Endothelial cell of umbilical vein (primary cell): Measurements from ENCODE around the gene GALNT13. TPM values are rescaled to one million over a fixed set of nuclear protein-coding genes. Genes with fewer than 3 reads are reported as not detected.

ENCODE experiments used
- BruUV-seq: library from RNA; stranded (reverse); fragments of 400-500 nt; replicated peaks from 2 replicates; lab custom pipeline; 2021; lab: Mats Ljungman, UMichigan
- CTCF ChIA-PET: fragments of 300-600, 350-600 bp; sonication (Branson Sonifier 250); formaldehyde crosslinking; loops from one replicate; lab custom pipeline; 2021; ENCODE audit warnings: antibody characterized with exemption, inconsistent platforms; lab: Charles Lee
- POLR2A ChIA-PET: fragments of 300-600, 350-600 bp; sonication (Branson Sonifier 250); formaldehyde crosslinking; loops from one replicate; lab custom pipeline; 2021; ENCODE audit warnings: antibody characterized with exemption, inconsistent platforms; lab: Charles Lee
- DNase-seq: peaks from one replicate; pipeline ENCODE4 v3.0.0-alpha.2; 2011; ENCODE audit warnings: low read depth, low spot score
- FAIRE-seq: peaks from 2 replicates; lab custom pipeline; 2011; peaks lifted over from hg19 to GRCh38; lab: Jason Lieb, UNC
- H2AFZ ChIP-seq: 2 replicates; pipeline ENCODE4 v1.6.0; 2012; ENCODE audit warnings: low read depth, low read length, control low read depth, inconsistent platforms
- H3K27ac ChIP-seq: 2 replicates; pipeline ENCODE4 v1.5.1; 2011; ENCODE audit warnings: low read depth, mild to moderate bottlenecking, control low read depth, low read length, moderate library complexity; ENCODE audit not compliant: insufficient read depth
- H3K27me3 ChIP-seq, 2 experiments: 2 replicates each; pipeline versions ENCODE4 v1.6.0 to v1.6.1; 2011; ENCODE audit warnings: low read length in 2 of 2, mixed read lengths in 1 of 2; ENCODE audit not compliant: control insufficient read depth in 2 of 2, insufficient read depth in 2 of 2
- H3K36me3 ChIP-seq, 2 experiments: 2 replicates in 1 of 2; 3 replicates in 1 of 2; pipeline ENCODE4 v1.5.1; 2011; ENCODE audit warnings: low read length in 2 of 2, mild to moderate bottlenecking in 1 of 2, moderate library complexity in 1 of 2; ENCODE audit not compliant: control insufficient read depth in 2 of 2, insufficient read depth in 2 of 2; ENCODE audit errors: extremely low read depth in 1 of 2
- H3K4me1 ChIP-seq: 3 replicates; pipeline ENCODE4 v1.5.1; 2011; ENCODE audit warnings: mild to moderate bottlenecking, low read length; ENCODE audit not compliant: control insufficient read depth, insufficient read depth; ENCODE audit errors: extremely low read depth
- H3K4me2 ChIP-seq: 2 replicates; pipeline ENCODE4 v1.6.1; 2011; ENCODE audit warnings: low read length, control low read depth, mixed read lengths; ENCODE audit not compliant: insufficient read depth
- H3K4me3 ChIP-seq, 3 experiments: fragments of 200-600 bp in 1 of 3; sonication (generic), shearing (Covaris generic) in 1 of 3; replicated peaks in 1 of 3; 2 replicates each; pipeline ENCODE4 v1.5.1; 2011 to 2016; ENCODE audit warnings: control low read depth in 3 of 3, low read length in 3 of 3, mild to moderate bottlenecking in 2 of 3, inconsistent platforms in 1 of 3, low read depth in 1 of 3, moderate library complexity in 1 of 3; ENCODE audit not compliant: insufficient read depth in 1 of 3
- H3K79me2 ChIP-seq: 2 replicates; pipeline ENCODE4 v1.6.0; 2012; ENCODE audit warnings: low read length, inconsistent platforms; ENCODE audit not compliant: control insufficient read depth, insufficient read depth
- H3K9ac ChIP-seq: replicated peaks from 2 replicates; pipeline ENCODE3; 2011; ENCODE audit warnings: low read length, control low read depth; ENCODE audit not compliant: insufficient read depth; ENCODE audit errors: extremely low read depth
- H3K9me1 ChIP-seq: replicated peaks from 3 replicates; pipeline ENCODE4 v1.6.0; 2011; ENCODE audit warnings: mild to moderate bottlenecking, low read length; ENCODE audit not compliant: control insufficient read depth, insufficient read depth; ENCODE audit errors: extremely low read depth
- H3K9me3 ChIP-seq: replicated peaks from 2 replicates; pipeline ENCODE4 v1.5.1; 2012; ENCODE audit warnings: low read length, inconsistent platforms; ENCODE audit not compliant: control insufficient read depth, insufficient read depth
- H4K20me1 ChIP-seq: replicated peaks from 2 replicates; pipeline ENCODE3; 2011; ENCODE audit warnings: mild to moderate bottlenecking, low read length; ENCODE audit not compliant: control insufficient read depth, insufficient read depth; ENCODE audit errors: extremely low read depth
- EZH2 ChIP-seq: IDR thresholded peaks from 2 replicates; pipeline ENCODE4 v1.6.1; 2012; ENCODE audit warnings: borderline replicate concordance, low read depth, mild to moderate bottlenecking, moderate library complexity, low read length, inconsistent platforms; ENCODE audit not compliant: severe bottlenecking
- FOS ChIP-seq: IDR thresholded peaks from 2 replicates; pipeline ENCODE4 v1.6.1; 2011; ENCODE audit warnings: mild to moderate bottlenecking, low read length, moderate library complexity, borderline replicate concordance; ENCODE audit not compliant: insufficient read depth
- GATA2 ChIP-seq: IDR thresholded peaks from 2 replicates; pipeline ENCODE4 v1.7.0; 2011; ENCODE audit warnings: low read depth, mild to moderate bottlenecking, moderate library complexity, mixed read lengths, low read length; ENCODE audit not compliant: insufficient read length, insufficient read depth
- JUN ChIP-seq: IDR thresholded peaks from 2 replicates; pipeline ENCODE4 v1.6.1; 2011; ENCODE audit warnings: borderline replicate concordance, low read depth; ENCODE audit not compliant: insufficient read length, insufficient read depth
- MYC ChIP-seq: IDR thresholded peaks from one replicate; pipeline ENCODE4 v1.6.1; 2011; ENCODE audit warnings: mild to moderate bottlenecking, low read depth, low read length
- dilution Hi-C: fragments of 300-500 bp; cut with MboI; formaldehyde crosslinking; loops from one replicate; pipeline ENCODE4 v1.15.0; 2019; ENCODE audit warnings: low sequenced_read_pairs; ENCODE audit not compliant: extremely low pct_ligation_motif_present
- intact Hi-C: fragments of 100-400 bp; cut with micrococcal nuclease; formaldehyde crosslinking; loops from one replicate; pipeline ENCODE4 v1.10.0; 2022
- polyA plus RNA-seq, 4 experiments: library from polyadenylated mRNA; depleted of rRNA in 3 of 4; stranded (reverse) in 3 of 4; unstranded in 1 of 4; fragments of >200 nt; gene quantifications; 2 replicates each; pipeline versions ENCODE4 v1.2.1 to v1.2.3, GENCODE V29; 2011 to 2012; ENCODE audit warnings: missing spikeins in 1 of 4
- total RNA-seq: library from RNA; stranded (reverse); gene quantifications from 2 replicates; pipeline ENCODE4 v1.2.3, GENCODE V29; 2021
- TF ChIP-seq, protein P1 (sequence below), 2 donors: IDR thresholded peaks; 1 replicate in 1 of 2; 2 replicates in 1 of 2; pipeline ENCODE4 v1.5.1; 2011; ENCODE audit warnings: low read length in 2 of 2, mild to moderate bottlenecking in 2 of 2, moderate library complexity in 2 of 2, control low read depth in 1 of 2, inconsistent platforms in 1 of 2, low read depth in 1 of 2; ENCODE audit not compliant: insufficient read depth in 1 of 2; ENCODE audit errors: extremely low read depth in 1 of 2

The GALNT13 gene
- total and polyA plus RNA-seq, 2 donors (not counting 3 experiments of a cell fraction or from before 2014, with no cell fraction given), result 0.06 TPM; not detected in 1

DNA sequence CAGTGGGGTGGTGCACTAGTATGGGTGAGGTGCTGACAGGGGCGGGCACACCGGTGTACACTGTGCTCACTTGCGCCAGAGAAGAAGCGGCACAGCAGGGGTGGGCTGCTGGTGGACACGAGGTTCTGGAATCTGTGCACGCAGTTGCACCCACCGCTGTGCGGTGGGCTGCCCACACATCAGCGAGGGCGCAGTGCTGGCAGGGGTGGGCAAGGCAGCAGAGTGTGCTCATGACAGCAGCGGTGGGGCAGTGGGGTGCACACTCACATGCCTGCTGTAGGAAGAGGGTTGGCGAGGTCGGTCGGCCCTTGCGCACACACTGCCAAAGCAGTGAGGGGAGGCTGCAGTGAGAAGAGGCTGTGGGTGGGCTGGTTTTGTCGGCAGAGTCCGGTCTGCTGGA, 141.8 kb downstream of the GALNT13 start:
- CTCF ChIA-PET, result no interaction called here
- H2AFZ ChIP-seq, result no peak overlapping the region
- H3K27ac ChIP-seq, result no peak overlapping the region
- FAIRE-seq, result no peak
- DNase-seq, result no peak
- no peaks in the 10 kb centered on the region for H3K9me1 ChIP-seq
- no peak overlapping the region for H3K4me2 ChIP-seq
- no peak overlapping the region for H3K4me3 ChIP-seq
- dilution Hi-C loops, result no loop called here
- H3K9ac ChIP-seq, result no peak overlapping the region
- no peak for TF ChIP-seq JUN
- TF ChIP-seq, protein P1, sequence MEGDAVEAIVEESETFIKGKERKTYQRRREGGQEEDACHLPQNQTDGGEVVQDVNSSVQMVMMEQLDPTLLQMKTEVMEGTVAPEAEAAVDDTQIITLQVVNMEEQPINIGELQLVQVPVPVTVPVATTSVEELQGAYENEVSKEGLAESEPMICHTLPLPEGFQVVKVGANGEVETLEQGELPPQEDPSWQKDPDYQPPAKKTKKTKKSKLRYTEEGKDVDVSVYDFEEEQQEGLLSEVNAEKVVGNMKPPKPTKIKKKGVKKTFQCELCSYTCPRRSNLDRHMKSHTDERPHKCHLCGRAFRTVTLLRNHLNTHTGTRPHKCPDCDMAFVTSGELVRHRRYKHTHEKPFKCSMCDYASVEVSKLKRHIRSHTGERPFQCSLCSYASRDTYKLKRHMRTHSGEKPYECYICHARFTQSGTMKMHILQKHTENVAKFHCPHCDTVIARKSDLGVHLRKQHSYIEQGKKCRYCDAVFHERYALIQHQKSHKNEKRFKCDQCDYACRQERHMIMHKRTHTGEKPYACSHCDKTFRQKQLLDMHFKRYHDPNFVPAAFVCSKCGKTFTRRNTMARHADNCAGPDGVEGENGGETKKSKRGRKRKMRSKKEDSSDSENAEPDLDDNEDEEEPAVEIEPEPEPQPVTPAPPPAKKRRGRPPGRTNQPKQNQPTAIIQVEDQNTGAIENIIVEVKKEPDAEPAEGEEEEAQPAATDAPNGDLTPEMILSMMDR (IDR thresholded peaks at IDR 0.05; ENCODE audit: extremely low read depth in 1 of 2, insufficient read depth in 1 of 2, low read depth in 1 of 2, low read length in 2 of 2), result no peak
- no peak for TF ChIP-seq FOS
- POLR2A ChIA-PET, result no interaction called here
- no peaks in the 10 kb centered on the region for H3K27me3 ChIP-seq
- no peaks in the 10 kb centered on the region for H3K79me2 ChIP-seq
- H3K36me3 ChIP-seq, result no peaks in the 10 kb centered on the region
- H3K4me1 ChIP-seq, result no peaks in the 10 kb centered on the region
- peaks cover 1% of the 10 kb centered on the region for H3K9me3 ChIP-seq
- intact Hi-C loops, result no loop called here
- BruUV-seq, result no TSS peak
- no peaks in the 10 kb centered on the region for H4K20me1 ChIP-seq

DNA sequence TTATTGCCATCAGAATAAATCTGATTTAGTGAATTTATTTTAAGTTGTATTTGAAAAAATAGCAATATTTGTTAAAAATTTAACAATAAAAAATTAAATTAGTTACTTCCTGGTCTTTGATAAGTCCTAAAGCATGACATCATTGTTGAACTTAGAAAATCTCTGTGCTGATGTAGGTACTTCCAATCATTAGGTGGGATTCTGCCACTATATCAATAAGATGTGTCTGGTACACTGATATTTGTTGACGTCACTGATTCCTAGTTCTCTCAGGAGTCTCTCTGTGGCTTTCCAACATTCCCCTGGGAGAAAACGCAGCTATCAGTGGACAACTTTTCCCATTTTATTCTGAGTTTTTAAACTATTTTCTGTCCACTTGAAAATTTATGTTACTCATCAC, 143.5 kb downstream of the GALNT13 start:
- DNase-seq (no peak), FAIRE-seq (no peak)
- H3K36me3 ChIP-seq, result no peaks in the 10 kb centered on the region
- dilution Hi-C loops (no loop called here), intact Hi-C loops (no loop called here)
- no peak overlapping the region for H3K4me2 ChIP-seq
- POLR2A ChIA-PET, result no interaction called here
- H3K4me3 ChIP-seq, result no peak overlapping the region
- TF ChIP-seq MYC, result no peak
- TF ChIP-seq GATA2, result no peak
- no peak for TF ChIP-seq EZH2
- no peaks in the 10 kb centered on the region for H3K9me1 ChIP-seq
- H4K20me1 ChIP-seq, result no peaks in the 10 kb centered on the region
- H3K27me3 ChIP-seq, result no peaks in the 10 kb centered on the region
- H3K79me2 ChIP-seq, result no peaks in the 10 kb centered on the region
- no peak overlapping the region for H2AFZ ChIP-seq
- H3K4me1 ChIP-seq, result no peaks in the 10 kb centered on the region
- no peak overlapping the region for H3K27ac ChIP-seq
- BruUV-seq, result no TSS peak
- peaks cover 1% of the 10 kb centered on the region for H3K9me3 ChIP-seq
- no peak overlapping the region for H3K9ac ChIP-seq
- CTCF ChIA-PET, result no interaction called here
